ENCODE results near the gene ARL8B. TPM values are rescaled to one million over a fixed set of nuclear protein-coding genes. Genes with fewer than 3 reads are reported as not detected.

ARL8B gene
- polyA plus RNA-seq, 1 donor (not counting 4 experiments of a cell fraction or from before 2014, with no cell fraction given): 102 TPM

- peaks cover 21% of the 10 kb centered on the region for H4K20me1 ChIP-seq (ENCODE audit: control insufficient read depth, extremely low read depth, insufficient read depth, low read length)
- no peak for FAIRE-seq
These were observed 43.6 kb downstream of the ARL8B start for GRCh38 chr3:5165698-5166097.

GRCh38 chr3:5166846-5167245 lies 44.8 kb downstream of the ARL8B start:
- Histone ChIP-seq H3K27me3 (ENCODE audit: control insufficient read depth, extremely low read depth, insufficient read depth, low read length) (no peaks in the 10 kb centered on the region), H2AFZ (ENCODE audit: control insufficient read depth, low read length) (no peak overlapping the region), H3K9me3 (ENCODE audit: control insufficient read depth, low read depth, low read length) (no peaks in the 10 kb centered on the region), H3K9me1 (ENCODE audit: control insufficient read depth, extremely low read depth, insufficient read depth, low read length) (peaks cover 6% of the 10 kb centered on the region), H4K20me1 (ENCODE audit: control insufficient read depth, extremely low read depth, insufficient read depth, low read length) (peaks cover 12% of the 10 kb centered on the region), H3K4me1 (ENCODE audit: control insufficient read depth, extremely low read depth, insufficient read depth, low read length) (peaks cover 6% of the 10 kb centered on the region), H3K79me2 (ENCODE audit: control insufficient read depth, insufficient read depth, low read length) (peaks cover 84% of the 10 kb centered on the region), H3K4me3 (ENCODE audit: control insufficient read depth in 2 of 3, extremely low read depth in 1 of 3, insufficient read depth in 2 of 3, low read depth in 1 of 3, low read length in 3 of 3) (no peak overlapping the region), H3K36me3 (ENCODE audit: control insufficient read depth in 2 of 2, extremely low read depth in 1 of 2, insufficient read depth in 2 of 2, low read length in 2 of 2) (peaks cover 5% of the 10 kb centered on the region in 2 experiments), H3K4me2 (ENCODE audit: control insufficient read depth, extremely low read depth, insufficient read depth, low read depth, low read length) (no peak overlapping the region), H3K9ac (ENCODE audit: control insufficient read depth, extremely low read depth, insufficient read depth, low read length) (no peak overlapping the region), H3K27ac (ENCODE audit: control insufficient read depth, insufficient read depth, low read length) (no peak overlapping the region)
- TF ChIP-seq CTCF (optimal IDR thresholded peaks at IDR 0.05 in 1 of 3, IDR thresholded peaks at IDR 0.05 in 1 of 3, conservative IDR thresholded peaks at IDR 0.05 in 1 of 3; ENCODE audit: extremely low read depth in 1 of 3, insufficient read depth in 2 of 3, low read length in 3 of 3) (no peak), EZH2 (IDR thresholded peaks at IDR 0.05; ENCODE audit: low read length) (no peak)
- FAIRE-seq: no peak
- dilution Hi-C loops (cut with MboI; ENCODE audit: extremely low pct_ligation_motif_present, low sequenced_read_pairs): no loop called here
- no peak for DNase-seq (ENCODE audit: low read depth, low spot score)

More at GRCh38 chr3:5165698-5166097, 43.6 kb downstream of the ARL8B start:
- H3K4me1 ChIP-seq (ENCODE audit: control insufficient read depth, extremely low read depth, insufficient read depth, low read length): peaks cover 17% of the 10 kb centered on the region
- TF ChIP-seq EZH2 (IDR thresholded peaks at IDR 0.05; ENCODE audit: low read length) (no peak), CTCF (optimal IDR thresholded peaks at IDR 0.05 in 1 of 3, IDR thresholded peaks at IDR 0.05 in 1 of 3, conservative IDR thresholded peaks at IDR 0.05 in 1 of 3; ENCODE audit: extremely low read depth in 1 of 3, insufficient read depth in 2 of 3, low read length in 3 of 3) (no peak)
- no peak overlapping the region for H3K4me2 ChIP-seq (ENCODE audit: control insufficient read depth, extremely low read depth, insufficient read depth, low read depth, low read length)
- peaks cover 10% of the 10 kb centered on the region for H3K9me1 ChIP-seq (ENCODE audit: control insufficient read depth, extremely low read depth, insufficient read depth, low read length)
- no peaks in the 10 kb centered on the region for H3K9me3 ChIP-seq (ENCODE audit: control insufficient read depth, low read depth, low read length)
- no peak for DNase-seq (ENCODE audit: low read depth, low spot score)
- peaks cover 94% of the 10 kb centered on the region for H3K79me2 ChIP-seq (ENCODE audit: control insufficient read depth, insufficient read depth, low read length)
- H3K4me3 ChIP-seq (ENCODE audit: control insufficient read depth in 2 of 3, extremely low read depth in 1 of 3, insufficient read depth in 2 of 3, low read depth in 1 of 3, low read length in 3 of 3): no peak overlapping the region
- no peak overlapping the region for H3K9ac ChIP-seq (ENCODE audit: control insufficient read depth, extremely low read depth, insufficient read depth, low read length)
- no peak overlapping the region for H2AFZ ChIP-seq (ENCODE audit: control insufficient read depth, low read length)
- peaks cover 2% of the 10 kb centered on the region in 2 experiments for H3K36me3 ChIP-seq (ENCODE audit: control insufficient read depth in 2 of 2, extremely low read depth in 1 of 2, insufficient read depth in 2 of 2, low read length in 2 of 2)
- H3K27me3 ChIP-seq (ENCODE audit: control insufficient read depth, extremely low read depth, insufficient read depth, low read length): no peaks in the 10 kb centered on the region
- no peak overlapping the region for H3K27ac ChIP-seq (ENCODE audit: control insufficient read depth, insufficient read depth, low read length)
- dilution Hi-C loops (cut with MboI; ENCODE audit: extremely low pct_ligation_motif_present, low sequenced_read_pairs): no loop called here

All from keratinocyte (primary cell).